Gastroesophageal sphincter (tissue), 4 donors: ENCODE data around the gene IL22RA1. TPM values are rescaled to one million over a fixed set of nuclear protein-coding genes. Genes with fewer than 3 reads are reported as not detected.
A peak's percentile ranks its signal among the peaks of the same experiment; 100 is the strongest.

Experiments used
- ATAC-seq: fragments of 150-250 bp; one replicate; pipeline ENCODE4 v1.9.1; 2016; ENCODE audit warnings: mild to moderate bottlenecking, moderate library complexity
- H3K27ac ChIP-seq, 4 donors: fragments of 200-600 bp; sonication (generic) in 3 of 4; 1 replicate in 3 of 4; 2 replicates in 1 of 4; pipeline ENCODE4 v1.5.1; 2016 to 2019
- H3K27me3 ChIP-seq: fragments of 200-600 bp; sonication (generic); one replicate; pipeline ENCODE4 v1.5.1; 2019
- H3K36me3 ChIP-seq, 2 donors: fragments of 200-600 bp; sonication (generic); one replicate each; pipeline ENCODE4 v1.5.1; 2019; ENCODE audit warnings: control low read depth in 1 of 2
- H3K4me1 ChIP-seq, 3 donors: fragments of 200-600 bp; sonication (generic); 1 replicate in 2 of 3; 2 replicates in 1 of 3; pipeline ENCODE4 v1.5.1; 2016 to 2019; ENCODE audit warnings: control low read depth in 2 of 3
- H3K4me3 ChIP-seq, 2 donors: fragments of 200-600 bp; sonication (generic); one replicate each; pipeline ENCODE4 v1.5.1; 2019; ENCODE audit warnings: mild to moderate bottlenecking in 1 of 2, moderate library complexity in 1 of 2
- H3K9me3 ChIP-seq, 3 donors: fragments of 200-600 bp; sonication (generic); one replicate each; pipeline ENCODE4 v1.5.1; 2017 to 2019; ENCODE audit warnings: control low read depth in 2 of 3
- CTCF ChIP-seq, 4 experiments: fragments of 200-600 bp in 2 of 4; fragments of 450-650 bp in 2 of 4; sonication (generic) in 1 of 4; IDR thresholded peaks; one replicate each; pipeline ENCODE4 v1.5.1; 2017 to 2019; ENCODE audit warnings: antibody characterized with exemption in 4 of 4, mild to moderate bottlenecking in 2 of 4, moderate library complexity in 2 of 4
- EP300 ChIP-seq: sonication (generic); formaldehyde crosslinking; IDR thresholded peaks from one replicate; pipeline ENCODE4 v1.6.1; 2017; ENCODE audit warnings: antibody characterized with exemption, mild to moderate bottlenecking
- POLR2A ChIP-seq, 2 donors: fragments of 450-650 bp; IDR thresholded peaks; one replicate each; pipeline ENCODE4 v1.6.1; 2017; ENCODE audit warnings: antibody characterized with exemption in 2 of 2, mild to moderate bottlenecking in 2 of 2, moderate library complexity in 1 of 2
- POLR2AphosphoS5 ChIP-seq: sonication (generic); formaldehyde crosslinking; IDR thresholded peaks from one replicate; pipeline ENCODE4 v1.6.1; 2017; ENCODE audit warnings: antibody characterized with exemption
- WGBS, 2 donors: methylation state at CpG; one replicate each; pipeline ENCODE4 v1.1.5; 2018; ENCODE audit warnings: low coverage in 1 of 2; 5-methylcytosine and 5-hydroxymethylcytosine counted together
- total RNA-seq, 4 donors: library from RNA; depleted of rRNA; stranded (reverse); fragments of >200 nt; gene quantifications; one replicate each; pipeline ENCODE4 v1.1.0, GENCODE V29; 2016

The IL22RA1 gene
- total RNA-seq, 4 donors from 2014 or later = 0.57 to 0.58 TPM; not detected in 2

GRCh38 chr1:24186993-24187790 lies 44.3 kb upstream of the IL22RA1 start, which contains the start of gene IFNLR1:
IFNLR1 (minus strand) TSS chr1:24187289; CDS start chr1:24187248, 41 bp downstream.
- Histone ChIP-seq H3K27me3 (peaks cover 42% of the 10 kb centered on the region), H3K36me3 (no peaks in the 10 kb centered on the region), H3K9me3 (no peaks in the 10 kb centered on the region), H3K4me1 (peaks cover 0 to 16% (median 5%) of the 10 kb centered on the region in 3 donors), H3K27ac (peak within 1 kb of the TSS in 3 of 4 donors; percentile 39 to 82 (median 41)), H3K4me3 (peak within 1 kb of the TSS; percentile 32 to 60)
- peak; percentile 81 for ATAC-seq
- WGBS, 2 donors = 0% methylated on average over 2 of the region's 74 CpGs; no CpG with 5 or more reads in 1 of the 2 donors
- TF ChIP-seq EP300 (no peak), POLR2AphosphoS5 (no peak), POLR2A (IDR thresholded peaks at IDR 0.05) (no peak), CTCF (IDR thresholded peaks at IDR 0.05) (no peak)

GRCh38 chr1:24186711-24186992 lies 43.7 kb upstream of the IL22RA1 start:
- Histone ChIP-seq H3K4me3 (peak overlapping the region; percentile 32 to 60), H3K9me3 (no peaks in the 10 kb centered on the region), H3K36me3 (no peaks in the 10 kb centered on the region), H3K4me1 (peaks cover 0 to 16% (median 5%) of the 10 kb centered on the region in 3 donors), H3K27ac (peak overlapping the region in 3 of 4 donors; percentile 39 to 82 (median 41)), H3K27me3 (peaks cover 39% of the 10 kb centered on the region)
- TF ChIP-seq EP300 = no peak
- no peak for TF ChIP-seq CTCF (IDR thresholded peaks at IDR 0.05)
- TF ChIP-seq POLR2AphosphoS5 = no peak
- no peak for TF ChIP-seq POLR2A (IDR thresholded peaks at IDR 0.05)
- WGBS, 2 donors = 53 to 100% methylated on average over 1 to 8 of the region's 8 CpGs
- ATAC-seq = peak; percentile 2

- peak overlapping the region in 2 of 4 donors; percentile 41 to 82 for H3K27ac ChIP-seq
These were observed 43.2 kb upstream of the IL22RA1 start for GRCh38 chr1:24186031-24186710.

GRCh38 chr1:24185076-24185475 lies 42.1 kb upstream of the IL22RA1 start:
- no peaks in the 10 kb centered on the region for H3K36me3 ChIP-seq
- no peak overlapping the region for H3K4me3 ChIP-seq
- no peak overlapping the region for H3K27ac ChIP-seq
- WGBS, 2 donors = 69 to 76% methylated on average over 4 of the region's 4 CpGs
- no peaks in the 10 kb centered on the region for H3K9me3 ChIP-seq
- H3K27me3 ChIP-seq = peaks cover 23% of the 10 kb centered on the region
- H3K4me1 ChIP-seq = peaks cover 0 to 16% (median 5%) of the 10 kb centered on the region in 3 donors
- TF ChIP-seq EP300 (no peak), POLR2A (IDR thresholded peaks at IDR 0.05) (no peak), CTCF (IDR thresholded peaks at IDR 0.05) (no peak), POLR2AphosphoS5 (no peak)
- no peak for ATAC-seq

More at GRCh38 chr1:24186031-24186710, 43.2 kb upstream of the IL22RA1 start:
- Histone ChIP-seq H3K4me1 (peaks cover 0 to 16% (median 5%) of the 10 kb centered on the region in 3 donors), H3K4me3 (no peak overlapping the region), H3K9me3 (no peaks in the 10 kb centered on the region), H3K27me3 (peaks cover 34% of the 10 kb centered on the region), H3K36me3 (no peaks in the 10 kb centered on the region)
- WGBS, 2 donors = 20 to 73% methylated on average over 1 to 5 of the region's 13 CpGs
- TF ChIP-seq POLR2A (IDR thresholded peaks at IDR 0.05) (no peak), CTCF (IDR thresholded peaks at IDR 0.05) (no peak), EP300 (no peak), POLR2AphosphoS5 (no peak)
- no peak for ATAC-seq
